Measurements from ENCODE around the gene TSPY1. TPM values are rescaled to one million over a fixed set of nuclear protein-coding genes. Genes with fewer than 3 reads are reported as not detected.
"Not testable (repeated sequence)": the region's sequence is repeated elsewhere in the genome, so short reads cannot be mapped to it uniquely, and the experiment has no call there.

The TSPY1 gene
- total and polyA plus RNA-seq, 9 of the 15 experiments (the other 6 are each of a cell fraction or from before 2014, with no cell fraction given) = not detected

DNA sequence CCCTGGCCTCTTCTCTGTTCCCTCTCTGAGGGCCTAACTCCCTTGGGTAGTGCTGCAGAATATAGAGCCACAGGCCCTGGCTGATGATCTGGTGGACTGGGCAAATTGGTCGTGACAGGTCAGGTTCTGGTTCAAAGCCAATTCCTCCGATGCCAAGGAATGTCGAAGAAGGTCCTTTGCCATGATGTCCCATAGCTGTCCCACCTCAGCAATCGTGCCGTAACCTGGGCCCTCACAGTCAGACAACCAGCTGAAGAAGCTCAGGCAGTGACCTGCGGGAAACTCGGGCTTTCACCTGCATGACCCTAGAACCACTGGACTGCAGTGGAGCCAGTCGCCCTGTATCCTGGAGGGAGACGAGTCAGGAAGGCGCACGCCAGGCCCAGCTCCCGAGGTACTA lies 49.5 kb downstream of the TSPY1 start:
- CTCF ChIA-PET (ENCODE audit: low intra/inter-chr PET ratio); BruUV-seq (replicated peaks); H3K27ac ChIP-seq (ENCODE audit: extremely low read depth, low read depth, low read length); intact Hi-C loops (cut with micrococcal nuclease); H4K20me1 ChIP-seq (replicated peaks; ENCODE audit: control insufficient read depth, insufficient read depth, low read length); H3K9me3 ChIP-seq (replicated peaks; ENCODE audit: control insufficient read depth, insufficient read depth, low read depth, low read length); H3K4me2 ChIP-seq (ENCODE audit: insufficient read depth, low read length); H3K4me1 ChIP-seq (replicated peaks in 1 of 2; ENCODE audit: control insufficient read depth in 2 of 2, insufficient read depth in 2 of 2, low read length in 2 of 2); H3K36me3 ChIP-seq (ENCODE audit: control insufficient read depth, insufficient read depth, low read length); H3K27me3 ChIP-seq (ENCODE audit: control insufficient read depth in 2 of 2, insufficient read depth in 2 of 2, low read length in 2 of 2); in situ Hi-C loops (cut with MboI); ATAC-seq; POLR2A ChIA-PET; DNase-seq (ENCODE audit: extremely low read depth in 1 of 4, low spot score in 3 of 4); H3K4me3 ChIP-seq; H3K79me2 ChIP-seq (ENCODE audit: control insufficient read depth, insufficient read depth, low read length); FAIRE-seq; H3K9ac ChIP-seq (ENCODE audit: insufficient read depth in 1 of 2, low read depth in 2 of 2, low read length in 2 of 2); H3K9me1 ChIP-seq (ENCODE audit: control insufficient read depth, insufficient read depth, low read length); H2AFZ ChIP-seq (ENCODE audit: low read depth, low read length): not testable (repeated sequence)
- WGBS (ENCODE audit: insufficient coverage, low coverage, missing lambda C conversion rate) = no CpG with 5 or more reads among the region's 12 CpGs

Other genes starting within 250 kb of the TSPY1 start
- gene TSPY4, start 129.5 kb upstream of the TSPY1 start, total RNA-seq (2014; rRNA removed) = not detected in 2 replicates
- gene TSPY4, start 129.5 kb upstream of the TSPY1 start, total RNA-seq (2014; rRNA removed; fragmentation: Illumina TruSeq; extraction: Trizol) = not detected in 2 replicates
- gene TSPY4, start 129.5 kb upstream of the TSPY1 start, total RNA-seq (2015; rRNA removed; fragmentation: Illumina TruSeq; extraction: Trizol) = not detected in 2 replicates
- not detected in 2 replicates for gene TSPY4, start 129.5 kb upstream of the TSPY1 start, total RNA-seq (2021)
- gene TSPY4, start 129.5 kb upstream of the TSPY1 start, polyA plus RNA-seq (2011; rRNA removed) = not detected in 2 replicates
- not detected in 2 replicates for gene TSPY4, start 129.5 kb upstream of the TSPY1 start, polyA plus RNA-seq (2014; fragmentation: Illumina TruSeq; extraction: Trizol)
- gene TSPY4, start 129.5 kb upstream of the TSPY1 start, polyA plus RNA-seq (2014; fragmentation: Nextera tagmentation; extraction: Ambion mirVana) = not detected
- not detected in 2 replicates for gene TSPY4, start 129.5 kb upstream of the TSPY1 start, polyA plus RNA-seq (2014; rRNA removed)
- gene TSPY8, start 109.2 kb upstream of the TSPY1 start, total RNA-seq (2014; rRNA removed) = not detected in 2 replicates
- gene TSPY8, start 109.2 kb upstream of the TSPY1 start, total RNA-seq (2014; rRNA removed; fragmentation: Illumina TruSeq; extraction: Trizol) = not detected in 2 replicates
- not detected in 2 replicates for gene TSPY8, start 109.2 kb upstream of the TSPY1 start, total RNA-seq (2015; rRNA removed; fragmentation: Illumina TruSeq; extraction: Trizol)
- not detected in 2 replicates for gene TSPY8, start 109.2 kb upstream of the TSPY1 start, total RNA-seq (2021)
- gene TSPY8, start 109.2 kb upstream of the TSPY1 start, polyA plus RNA-seq (2011; rRNA removed) = not detected in 2 replicates
- gene TSPY8, start 109.2 kb upstream of the TSPY1 start, polyA plus RNA-seq (2014; fragmentation: Illumina TruSeq; extraction: Trizol) = not detected in 2 replicates
- gene TSPY8, start 109.2 kb upstream of the TSPY1 start, polyA plus RNA-seq (2014; fragmentation: Nextera tagmentation; extraction: Ambion mirVana) = not detected
- not detected in 2 replicates for gene TSPY8, start 109.2 kb upstream of the TSPY1 start, polyA plus RNA-seq (2014; rRNA removed)
- gene TSPY3, start 68.5 kb upstream of the TSPY1 start, total RNA-seq (2014; rRNA removed) = not detected in 2 replicates
- gene TSPY3, start 68.5 kb upstream of the TSPY1 start, total RNA-seq (2014; rRNA removed; fragmentation: Illumina TruSeq; extraction: Trizol) = not detected in 2 replicates
- gene TSPY3, start 68.5 kb upstream of the TSPY1 start, total RNA-seq (2015; rRNA removed; fragmentation: Illumina TruSeq; extraction: Trizol) = not detected in 2 replicates
- not detected in 2 replicates for gene TSPY3, start 68.5 kb upstream of the TSPY1 start, total RNA-seq (2021)
- not detected in 2 replicates for gene TSPY3, start 68.5 kb upstream of the TSPY1 start, polyA plus RNA-seq (2011; rRNA removed)
- gene TSPY3, start 68.5 kb upstream of the TSPY1 start, polyA plus RNA-seq (2014; fragmentation: Illumina TruSeq; extraction: Trizol) = not detected in 2 replicates
- gene TSPY3, start 68.5 kb upstream of the TSPY1 start, polyA plus RNA-seq (2014; fragmentation: Nextera tagmentation; extraction: Ambion mirVana) = not detected
- gene TSPY3, start 68.5 kb upstream of the TSPY1 start, polyA plus RNA-seq (2014; rRNA removed) = not detected in 2 replicates
- not detected in 2 replicates for gene TSPY9, start 20.3 kb downstream of the TSPY1 start, total RNA-seq (2014; rRNA removed)
- not detected in 2 replicates for gene TSPY9, start 20.3 kb downstream of the TSPY1 start, total RNA-seq (2014; rRNA removed; fragmentation: Illumina TruSeq; extraction: Trizol)
- not detected in 2 replicates for gene TSPY9, start 20.3 kb downstream of the TSPY1 start, total RNA-seq (2015; rRNA removed; fragmentation: Illumina TruSeq; extraction: Trizol)
- gene TSPY9, start 20.3 kb downstream of the TSPY1 start, total RNA-seq (2021) = not detected in 2 replicates
- not detected in 2 replicates for gene TSPY9, start 20.3 kb downstream of the TSPY1 start, polyA plus RNA-seq (2011; rRNA removed)
- not detected in 2 replicates for gene TSPY9, start 20.3 kb downstream of the TSPY1 start, polyA plus RNA-seq (2014; fragmentation: Illumina TruSeq; extraction: Trizol)
- gene TSPY9, start 20.3 kb downstream of the TSPY1 start, polyA plus RNA-seq (2014; fragmentation: Nextera tagmentation; extraction: Ambion mirVana) = not detected
- not detected in 2 replicates for gene TSPY9, start 20.3 kb downstream of the TSPY1 start, polyA plus RNA-seq (2014; rRNA removed)
- not detected in 2 replicates for gene TSPY10, start 60.9 kb downstream of the TSPY1 start, total RNA-seq (2014; rRNA removed)
- not detected in 2 replicates for gene TSPY10, start 60.9 kb downstream of the TSPY1 start, total RNA-seq (2014; rRNA removed; fragmentation: Illumina TruSeq; extraction: Trizol)
- not detected in 2 replicates for gene TSPY10, start 60.9 kb downstream of the TSPY1 start, total RNA-seq (2015; rRNA removed; fragmentation: Illumina TruSeq; extraction: Trizol)
- not detected in 2 replicates for gene TSPY10, start 60.9 kb downstream of the TSPY1 start, total RNA-seq (2021)
- not detected in 2 replicates for gene TSPY10, start 60.9 kb downstream of the TSPY1 start, polyA plus RNA-seq (2011; rRNA removed)
- not detected in 2 replicates for gene TSPY10, start 60.9 kb downstream of the TSPY1 start, polyA plus RNA-seq (2014; fragmentation: Illumina TruSeq; extraction: Trizol)
- gene TSPY10, start 60.9 kb downstream of the TSPY1 start, polyA plus RNA-seq (2014; fragmentation: Nextera tagmentation; extraction: Ambion mirVana) = not detected
- gene TSPY10, start 60.9 kb downstream of the TSPY1 start, polyA plus RNA-seq (2014; rRNA removed) = not detected in 2 replicates

Data from K562 (cell line).